Neural cell (in vitro differentiated cells): Measurements from ENCODE around the gene PCSK9. TPM values are rescaled to one million over a fixed set of nuclear protein-coding genes. Genes with fewer than 3 reads are reported as not detected.

Source experiments
- H2AFZ ChIP-seq: fragments of 200-600, 300-800 bp; sonication (generic), shearing (Covaris generic); 2 replicates; pipeline ENCODE4 v1.6.0; 2014; ENCODE audit warnings: low read depth, mild to moderate bottlenecking, antibody characterized with exemption, low read length, moderate library complexity
- H3F3A ChIP-seq: fragments of 200-600 bp; shearing (Covaris generic); 2 replicates; pipeline ENCODE4 v1.6.1; 2016; ENCODE audit warnings: mild to moderate bottlenecking, moderate library complexity, mixed read lengths, antibody characterized with exemption, low read length; ENCODE audit not compliant: insufficient read depth, poor library complexity, severe bottlenecking
- H3K27ac ChIP-seq: fragments of 200-600, 300-800 bp; sonication (generic), shearing (Covaris generic); 2 replicates; pipeline ENCODE4 v1.5.1; 2014; ENCODE audit warnings: mild to moderate bottlenecking, low read length, moderate library complexity
- H3K27me3 ChIP-seq: fragments of 300-800, 200-600 bp; sonication (generic), shearing (Covaris generic); 2 replicates; pipeline ENCODE4 v1.6.0; 2014; ENCODE audit warnings: mild to moderate bottlenecking, low read depth, low read length, moderate library complexity; ENCODE audit not compliant: insufficient read depth
- H3K36me3 ChIP-seq: fragments of 300-800, 200-600 bp; sonication (generic), shearing (Covaris generic); 2 replicates; pipeline ENCODE4 v1.5.1; 2014; ENCODE audit warnings: mild to moderate bottlenecking, antibody characterized with exemption, low read length, moderate library complexity; ENCODE audit not compliant: insufficient read depth
- H3K4me2 ChIP-seq: fragments of 300-800, 200-600 bp; sonication (generic), shearing (Covaris generic); 2 replicates; pipeline ENCODE4 v1.6.0; 2014; ENCODE audit warnings: mild to moderate bottlenecking, low read length
- H3K4me3 ChIP-seq: fragments of 300-800, 200-600 bp; sonication (generic), shearing (Covaris generic); 2 replicates; pipeline ENCODE4 v1.5.1; 2014; ENCODE audit warnings: mild to moderate bottlenecking, low read length, moderate library complexity
- H3K79me2 ChIP-seq: fragments of 200-600 bp; shearing (Covaris generic); replicated peaks from 2 replicates; pipeline ENCODE4 v1.6.0; 2014; ENCODE audit warnings: mild to moderate bottlenecking, low read length, moderate library complexity; ENCODE audit not compliant: insufficient read depth
- H3K9ac ChIP-seq: fragments of 300-800, 200-600 bp; sonication (generic), shearing (Covaris generic); 2 replicates; pipeline ENCODE4 v1.6.1; 2016; ENCODE audit warnings: mild to moderate bottlenecking, low read length, mixed read lengths
- H3K9me2 ChIP-seq: fragments of 200-600 bp; shearing (Covaris generic); 2 replicates; pipeline ENCODE4 v1.6.1; 2016; ENCODE audit warnings: mild to moderate bottlenecking, low read length, mixed read lengths; ENCODE audit not compliant: insufficient read depth
- H3K9me3 ChIP-seq: fragments of 200-600, 300-800 bp; sonication (generic), shearing (Covaris generic); 2 replicates; pipeline ENCODE4 v1.6.1; 2016; ENCODE audit warnings: mild to moderate bottlenecking, mixed run types, low read length, moderate library complexity, mixed read lengths
- H4K20me1 ChIP-seq: fragments of 200-600 bp; shearing (Covaris generic); 2 replicates; pipeline ENCODE4 v1.6.1; 2016; ENCODE audit warnings: mild to moderate bottlenecking, mixed run types; ENCODE audit not compliant: insufficient read depth
- EP300 ChIP-seq: fragments of 450-650 bp; conservative IDR thresholded peaks from 2 replicates; pipeline ENCODE4 v1.6.1; 2014; ENCODE audit warnings: antibody characterized with exemption, mild to moderate bottlenecking, moderate library complexity; ENCODE audit not compliant: poor library complexity, severe bottlenecking
- EZH2 ChIP-seq: fragments of 200-600, 300-800 bp; shearing (Covaris generic), sonication (generic); IDR thresholded peaks from 2 replicates; pipeline ENCODE4 v1.6.1; 2014; ENCODE audit warnings: antibody characterized with exemption, low read length, borderline replicate concordance, mild to moderate bottlenecking; ENCODE audit not compliant: insufficient read depth, poor library complexity, severe bottlenecking
- MXI1 ChIP-seq: fragments of 450-650 bp; conservative IDR thresholded peaks from 2 replicates; pipeline ENCODE4 v1.6.1; 2014; ENCODE audit warnings: antibody characterized with exemption, mild to moderate bottlenecking; ENCODE audit not compliant: poor library complexity, severe bottlenecking
- POLR2AphosphoS5 ChIP-seq: IDR thresholded peaks from 2 replicates; pipeline ENCODE4 v1.6.1; 2012
- RAD21 ChIP-seq: fragments of 450-650 bp; conservative IDR thresholded peaks from 2 replicates; pipeline ENCODE4 v1.6.1; 2014; ENCODE audit warnings: antibody characterized with exemption, mild to moderate bottlenecking, moderate library complexity
- SMC3 ChIP-seq: fragments of 450-650 bp; conservative IDR thresholded peaks from 2 replicates; pipeline ENCODE4 v1.6.1; 2014; ENCODE audit warnings: antibody characterized with exemption, mild to moderate bottlenecking, moderate library complexity; ENCODE audit not compliant: poor library complexity
- TAF1 ChIP-seq: IDR thresholded peaks from 2 replicates; pipeline ENCODE4 v1.6.1; 2012; ENCODE audit warnings: low read depth
- polyA plus RNA-seq: library from polyadenylated mRNA; depleted of rRNA; stranded (reverse); fragments of >200 nt; gene quantifications from 2 replicates; pipeline ENCODE4 v1.2.3, GENCODE V29; 2014
- TF ChIP-seq, protein P1 (sequence below): IDR thresholded peaks from 2 replicates; pipeline ENCODE4 v1.6.1; 2012; ENCODE audit warnings: borderline replicate concordance
- TF ChIP-seq, protein P2 (sequence below): fragments of 450-650 bp; IDR thresholded peaks from 2 replicates; pipeline ENCODE4 v1.5.1; 2014; ENCODE audit warnings: antibody characterized with exemption, mild to moderate bottlenecking, moderate library complexity; ENCODE audit not compliant: poor library complexity, severe bottlenecking

Gene PCSK9
- polyA plus RNA-seq, 1 donor from 2014 or later = not detected

DNA sequence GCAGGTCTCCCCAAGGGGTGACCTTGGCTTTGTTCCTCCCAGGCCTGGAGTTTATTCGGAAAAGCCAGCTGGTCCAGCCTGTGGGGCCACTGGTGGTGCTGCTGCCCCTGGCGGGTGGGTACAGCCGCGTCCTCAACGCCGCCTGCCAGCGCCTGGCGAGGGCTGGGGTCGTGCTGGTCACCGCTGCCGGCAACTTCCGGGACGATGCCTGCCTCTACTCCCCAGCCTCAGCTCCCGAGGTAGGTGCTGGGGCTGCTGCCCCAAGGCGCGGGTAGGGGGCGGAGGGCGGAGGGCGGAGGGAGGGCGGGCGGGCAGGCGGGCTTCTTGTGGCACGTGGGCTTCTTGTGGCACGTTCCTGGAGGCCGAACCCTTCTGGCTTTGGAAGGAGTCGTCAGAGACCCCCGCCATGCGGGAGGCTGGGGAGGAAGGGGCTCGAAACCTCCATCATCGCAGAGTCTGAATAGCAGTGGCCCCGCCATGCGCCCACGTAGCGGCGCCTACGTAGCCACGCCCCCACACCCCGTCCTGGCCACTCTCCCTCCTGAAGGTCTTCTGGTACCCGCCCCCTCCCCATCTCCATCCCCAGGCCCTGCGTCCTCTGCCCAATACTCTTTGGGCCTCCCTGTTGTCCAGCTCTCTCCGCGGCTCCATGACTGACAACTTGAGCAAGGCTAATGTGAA lies 16.7 kb downstream of the PCSK9 start:
- no peak overlapping the region for H3K27ac ChIP-seq
- H3K36me3 ChIP-seq = no peaks in the 10 kb centered on the region
- H3K9ac ChIP-seq = no peak overlapping the region
- H3K4me3 ChIP-seq = no peak overlapping the region
- TF ChIP-seq, protein P1, sequence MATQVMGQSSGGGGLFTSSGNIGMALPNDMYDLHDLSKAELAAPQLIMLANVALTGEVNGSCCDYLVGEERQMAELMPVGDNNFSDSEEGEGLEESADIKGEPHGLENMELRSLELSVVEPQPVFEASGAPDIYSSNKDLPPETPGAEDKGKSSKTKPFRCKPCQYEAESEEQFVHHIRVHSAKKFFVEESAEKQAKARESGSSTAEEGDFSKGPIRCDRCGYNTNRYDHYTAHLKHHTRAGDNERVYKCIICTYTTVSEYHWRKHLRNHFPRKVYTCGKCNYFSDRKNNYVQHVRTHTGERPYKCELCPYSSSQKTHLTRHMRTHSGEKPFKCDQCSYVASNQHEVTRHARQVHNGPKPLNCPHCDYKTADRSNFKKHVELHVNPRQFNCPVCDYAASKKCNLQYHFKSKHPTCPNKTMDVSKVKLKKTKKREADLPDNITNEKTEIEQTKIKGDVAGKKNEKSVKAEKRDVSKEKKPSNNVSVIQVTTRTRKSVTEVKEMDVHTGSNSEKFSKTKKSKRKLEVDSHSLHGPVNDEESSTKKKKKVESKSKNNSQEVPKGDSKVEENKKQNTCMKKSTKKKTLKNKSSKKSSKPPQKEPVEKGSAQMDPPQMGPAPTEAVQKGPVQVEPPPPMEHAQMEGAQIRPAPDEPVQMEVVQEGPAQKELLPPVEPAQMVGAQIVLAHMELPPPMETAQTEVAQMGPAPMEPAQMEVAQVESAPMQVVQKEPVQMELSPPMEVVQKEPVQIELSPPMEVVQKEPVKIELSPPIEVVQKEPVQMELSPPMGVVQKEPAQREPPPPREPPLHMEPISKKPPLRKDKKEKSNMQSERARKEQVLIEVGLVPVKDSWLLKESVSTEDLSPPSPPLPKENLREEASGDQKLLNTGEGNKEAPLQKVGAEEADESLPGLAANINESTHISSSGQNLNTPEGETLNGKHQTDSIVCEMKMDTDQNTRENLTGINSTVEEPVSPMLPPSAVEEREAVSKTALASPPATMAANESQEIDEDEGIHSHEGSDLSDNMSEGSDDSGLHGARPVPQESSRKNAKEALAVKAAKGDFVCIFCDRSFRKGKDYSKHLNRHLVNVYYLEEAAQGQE = no peak
- no peak for TF ChIP-seq POLR2AphosphoS5
- TF ChIP-seq, protein P2, sequence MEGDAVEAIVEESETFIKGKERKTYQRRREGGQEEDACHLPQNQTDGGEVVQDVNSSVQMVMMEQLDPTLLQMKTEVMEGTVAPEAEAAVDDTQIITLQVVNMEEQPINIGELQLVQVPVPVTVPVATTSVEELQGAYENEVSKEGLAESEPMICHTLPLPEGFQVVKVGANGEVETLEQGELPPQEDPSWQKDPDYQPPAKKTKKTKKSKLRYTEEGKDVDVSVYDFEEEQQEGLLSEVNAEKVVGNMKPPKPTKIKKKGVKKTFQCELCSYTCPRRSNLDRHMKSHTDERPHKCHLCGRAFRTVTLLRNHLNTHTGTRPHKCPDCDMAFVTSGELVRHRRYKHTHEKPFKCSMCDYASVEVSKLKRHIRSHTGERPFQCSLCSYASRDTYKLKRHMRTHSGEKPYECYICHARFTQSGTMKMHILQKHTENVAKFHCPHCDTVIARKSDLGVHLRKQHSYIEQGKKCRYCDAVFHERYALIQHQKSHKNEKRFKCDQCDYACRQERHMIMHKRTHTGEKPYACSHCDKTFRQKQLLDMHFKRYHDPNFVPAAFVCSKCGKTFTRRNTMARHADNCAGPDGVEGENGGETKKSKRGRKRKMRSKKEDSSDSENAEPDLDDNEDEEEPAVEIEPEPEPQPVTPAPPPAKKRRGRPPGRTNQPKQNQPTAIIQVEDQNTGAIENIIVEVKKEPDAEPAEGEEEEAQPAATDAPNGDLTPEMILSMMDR = no peak
- no peak for TF ChIP-seq TAF1
- H4K20me1 ChIP-seq = no peaks in the 10 kb centered on the region
- no peaks in the 10 kb centered on the region for H3K79me2 ChIP-seq
- H3F3A ChIP-seq = no peaks in the 10 kb centered on the region
- H3K9me3 ChIP-seq = no peaks in the 10 kb centered on the region
- no peak overlapping the region for H2AFZ ChIP-seq
- no peak overlapping the region for H3K4me2 ChIP-seq
- H3K27me3 ChIP-seq = no peaks in the 10 kb centered on the region
- H3K9me2 ChIP-seq = no peaks in the 10 kb centered on the region

DNA sequence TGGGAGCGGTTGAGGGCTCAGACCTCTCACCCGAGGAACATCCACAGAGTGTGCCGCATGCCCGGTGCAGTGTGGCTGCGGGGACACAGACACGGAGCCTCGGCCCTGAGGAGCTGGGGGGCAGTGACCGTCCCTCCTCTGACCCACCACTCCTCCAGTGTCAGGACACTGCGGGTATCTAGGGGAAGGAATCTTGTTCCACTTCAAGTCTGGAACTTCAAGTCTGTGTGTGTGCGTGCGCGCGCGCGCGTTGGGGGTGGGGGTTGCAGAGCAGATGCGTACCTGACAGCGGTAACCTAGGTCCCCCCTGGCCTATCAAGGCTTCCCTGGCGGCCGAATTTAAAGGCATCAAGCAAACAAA lies 17.3 kb downstream of the PCSK9 start:
- no peaks in the 10 kb centered on the region for H3K79me2 ChIP-seq

More for the DNA sequence above, 17.3 kb downstream of the PCSK9 start:
- H3K36me3 ChIP-seq = no peaks in the 10 kb centered on the region
- no peak overlapping the region for H3K27ac ChIP-seq
- no peaks in the 10 kb centered on the region for H4K20me1 ChIP-seq
- H2AFZ ChIP-seq = no peak overlapping the region
- H3K27me3 ChIP-seq = no peaks in the 10 kb centered on the region
- H3K4me2 ChIP-seq = no peak overlapping the region
- no peaks in the 10 kb centered on the region for H3F3A ChIP-seq
- no peaks in the 10 kb centered on the region for H3K9me3 ChIP-seq
- no peak overlapping the region for H3K4me3 ChIP-seq
- no peak overlapping the region for H3K9ac ChIP-seq
- TF ChIP-seq MXI1 (no peak), RAD21 (no peak), EZH2 (no peak), POLR2AphosphoS5 (no peak), SMC3 (no peak), EP300 (no peak), TAF1 (no peak)
- TF ChIP-seq, protein P2 = no peak
- TF ChIP-seq, protein P1 = no peak
- H3K9me2 ChIP-seq = no peaks in the 10 kb centered on the region
